ENCODE data around the gene KDM4C.

- TF ChIP-seq CTCF (IDR thresholded peaks at IDR 0.05) (no peak), POLR2A (IDR thresholded peaks at IDR 0.05) (no peak), POLR2AphosphoS5 (IDR thresholded peaks at IDR 0.05) (no peak)
Observed at GRCh38 chr9:7173139-7173538, 415.4 kb downstream of the KDM4C start.
